Endodermal cell (in vitro differentiated cells): ENCODE data around the gene UCHL3. TPM values are rescaled to one million over a fixed set of nuclear protein-coding genes. Genes with fewer than 3 reads are reported as not detected.

Experiments used
- DNase-seq: peaks from one replicate; pipeline ENCODE4 v3.0.0-alpha.2; 2017
- H3K27ac ChIP-seq: 2 replicates; pipeline ENCODE4 v1.5.1; 2013; ENCODE audit warnings: mild to moderate bottlenecking, low read depth, low read length, moderate library complexity
- H3K27me3 ChIP-seq: 2 replicates; pipeline ENCODE4 v1.6.1; 2013; ENCODE audit warnings: mild to moderate bottlenecking, low read length, moderate library complexity; ENCODE audit not compliant: insufficient read depth, control insufficient read depth, poor library complexity, severe bottlenecking
- H3K36me3 ChIP-seq: 2 replicates; pipeline ENCODE4 v1.7.0; 2013; ENCODE audit warnings: mild to moderate bottlenecking, low read length, moderate library complexity; ENCODE audit not compliant: control insufficient read depth, insufficient read depth
- H3K4me1 ChIP-seq: one replicate; pipeline ENCODE4 v1.7.0; 2013; ENCODE audit warnings: low read length; ENCODE audit not compliant: control insufficient read depth, insufficient read depth
- H3K4me3 ChIP-seq: 2 replicates; pipeline ENCODE4 v1.5.1; 2013; ENCODE audit warnings: mild to moderate bottlenecking, low read length, moderate library complexity
- H3K9ac ChIP-seq: 2 replicates; pipeline ENCODE4 v1.6.1; 2013; ENCODE audit warnings: mild to moderate bottlenecking, low read length, moderate library complexity; ENCODE audit not compliant: poor library complexity, severe bottlenecking; ENCODE audit errors: extremely low read depth
- H3K9me3 ChIP-seq: 2 replicates; pipeline ENCODE4 v1.6.1; 2013; ENCODE audit warnings: mild to moderate bottlenecking, low read length, moderate library complexity; ENCODE audit not compliant: control insufficient read depth
- H3K27ac Mint-ChIP-seq: 2 replicates; pipeline ENCODE4 v1.8.0; 2020; ENCODE audit warnings: mixed read lengths
- H3K27me3 Mint-ChIP-seq: 2 replicates; pipeline ENCODE4 v1.8.0; 2021; ENCODE audit warnings: mild to moderate bottlenecking, mixed read lengths; ENCODE audit not compliant: insufficient read depth
- H3K36me3 Mint-ChIP-seq: 2 replicates; pipeline ENCODE4 v1.8.0; 2020; ENCODE audit warnings: low read depth, mixed read lengths
- H3K4me1 Mint-ChIP-seq: 2 replicates; pipeline ENCODE4 v1.8.0; 2020; ENCODE audit warnings: mixed read lengths
- H3K4me3 Mint-ChIP-seq: 2 replicates; pipeline ENCODE4 v1.8.0; 2020; ENCODE audit warnings: mild to moderate bottlenecking, moderate library complexity, mixed read lengths
- H3K9me3 Mint-ChIP-seq: 2 replicates; pipeline ENCODE4 v1.8.0; 2020; ENCODE audit warnings: mild to moderate bottlenecking, mixed read lengths
- CTCF ChIP-seq: fragments of 200-600 bp; sonication (generic); conservative IDR thresholded peaks from 2 replicates; pipeline ENCODE4 v1.5.0; 2021; ENCODE audit warnings: antibody characterized with exemption, mild to moderate bottlenecking
- whole genome bisulfite sequencing, 2 experiments: methylation state at CpG; one replicate each; pipeline versions ENCODE4 v1.1.5 to v1.1.7; 2013; ENCODE audit warnings: missing lambda C conversion rate in 2 of 2, mixed read lengths in 1 of 2; ENCODE audit not compliant: insufficient coverage in 1 of 2, insufficient read length in 1 of 2; 5-methylcytosine and 5-hydroxymethylcytosine counted together
- long read RNA-seq, 4 experiments: library from polyadenylated mRNA in 2 of 4; library from RNA in 1 of 4; library from capped mRNA in 1 of 4; stranded (forward) in 3 of 4; unstranded in 1 of 4; transcript quantifications; one replicate each; pipeline ENCODE4 v2.0.0, GENCODE V29; 2020 to 2021; ENCODE audit warnings: inconsistent platforms in 1 of 4
- polyA plus RNA-seq, 2 experiments: library from polyadenylated mRNA; stranded (reverse); fragments of 50-300 nt; gene quantifications; one replicate each; pipeline ENCODE4 v1.2.3, GENCODE V29; 2013
- total RNA-seq, 2 donors: library from RNA; stranded (reverse); fragmentation: NEBNext Ultra II Directional in 1 of 2; extraction: Animal tissue kit (Norgen Biotek cat#: 25700) in 1 of 2; gene quantifications; 2 replicates in 1 of 2; 3 replicates in 1 of 2; pipeline ENCODE4 v1.2.1, GENCODE V29; 2021

Gene UCHL3
- 10 to 100 TPM; 27.6 to 30.6 TPM for total RNA-seq
- polyA plus RNA-seq (2013, experiment 1 of 2), result 30.6 TPM
- 30.3 TPM for polyA plus RNA-seq (2013, experiment 2 of 2)
- long read RNA-seq, experiment 1, partial matches to known transcripts, result 3 of 22 reads
- long read RNA-seq, experiment 1, other reads (novel, unspliced or antisense), result 19 of 22 reads
- long read RNA-seq, experiment 2, transcript UCHL3-206 (8 exons, 1,050 nt), result major isoform, 7 of 16 reads
- long read RNA-seq, experiment 2, partial matches to known transcripts, result 6 of 16 reads
- long read RNA-seq, experiment 2, other reads (novel, unspliced or antisense), result 3 of 16 reads
- long read RNA-seq, experiment 3, transcript UCHL3-206 (8 exons, 1,050 nt), result major isoform, 11 of 17 reads
- long read RNA-seq, experiment 3, partial matches to known transcripts, result 6 of 17 reads
- long read RNA-seq, experiment 3, other reads (novel, unspliced or antisense), result 0 of 17 reads
- long read RNA-seq, experiment 4, transcript UCHL3-206 (8 exons, 1,050 nt), result major isoform, 21 of 37 reads
- long read RNA-seq, experiment 4, partial matches to known transcripts, result 10 of 37 reads
- long read RNA-seq, experiment 4, other reads (novel, unspliced or antisense), result 6 of 37 reads

GRCh38 chr13:75549262-75550158, at the start of gene UCHL3:
TSS of gene UCHL3 (plus strand) at chr13:75549791. CDS start at chr13:75549821, 30 bp downstream.
- H3K9me3 Mint-ChIP-seq, result no peaks in the 10 kb centered on the region
- Histone ChIP-seq H3K36me3 (peaks cover 10% of the 10 kb centered on the region), H3K4me3 (peak within 1 kb of the TSS; percentile 95), H3K9ac (peak within 1 kb of the TSS; percentile 84), H3K4me1 (no peaks in the 10 kb centered on the region), H3K9me3 (no peaks in the 10 kb centered on the region), H3K27me3 (no peaks in the 10 kb centered on the region), H3K27ac (peak within 1 kb of the TSS; percentile 94)
- H3K4me3 Mint-ChIP-seq, result peak within 1 kb of the TSS; percentile 89
- H3K4me1 Mint-ChIP-seq, result peaks cover 8% of the 10 kb centered on the region
- H3K27me3 Mint-ChIP-seq, result peaks cover 4% of the 10 kb centered on the region
- H3K36me3 Mint-ChIP-seq, result peaks cover 3% of the 10 kb centered on the region
- peak; percentile 93 for TF ChIP-seq CTCF
- DNase-seq, result peak; percentile 99
- H3K27ac Mint-ChIP-seq, result peak within 1 kb of the TSS; percentile 99
- 0 to 1% methylated on average over 38 to 74 of the region's 74 CpGs for WGBS, 2 experiments

GRCh38 chr13:75505327-75505726, 44.3 kb upstream of the UCHL3 start:
- Mint-ChIP-seq H3K9me3 (no peaks in the 10 kb centered on the region), H3K4me1 (no peaks in the 10 kb centered on the region), H3K4me3 (no peak overlapping the region), H3K27ac (no peak overlapping the region), H3K27me3 (no peaks in the 10 kb centered on the region), H3K36me3 (no peaks in the 10 kb centered on the region)
- no peaks in the 10 kb centered on the region for H3K27me3 ChIP-seq
- no peak for TF ChIP-seq CTCF
- no peaks in the 10 kb centered on the region for H3K9me3 ChIP-seq
- H3K9ac ChIP-seq, result no peak overlapping the region
- no peak for DNase-seq
- 73 to 87% methylated on average over 2 to 3 of the region's 3 CpGs for WGBS, 2 experiments
- no peak overlapping the region for H3K4me3 ChIP-seq
- H3K36me3 ChIP-seq, result no peaks in the 10 kb centered on the region
- no peak overlapping the region for H3K27ac ChIP-seq
- H3K4me1 ChIP-seq, result no peaks in the 10 kb centered on the region

- H3K36me3 Mint-ChIP-seq, result no peaks in the 10 kb centered on the region
- no peak overlapping the region for H3K27ac Mint-ChIP-seq
- Histone ChIP-seq H3K4me3 (no peak overlapping the region), H3K9me3 (no peaks in the 10 kb centered on the region), H3K36me3 (no peaks in the 10 kb centered on the region), H3K4me1 (no peaks in the 10 kb centered on the region), H3K9ac (no peak overlapping the region), H3K27ac (no peak overlapping the region), H3K27me3 (no peaks in the 10 kb centered on the region)
- H3K27me3 Mint-ChIP-seq, result no peaks in the 10 kb centered on the region
- no peak overlapping the region for H3K4me3 Mint-ChIP-seq
- no peak for DNase-seq
- H3K9me3 Mint-ChIP-seq, result no peaks in the 10 kb centered on the region
- H3K4me1 Mint-ChIP-seq, result no peaks in the 10 kb centered on the region
- TF ChIP-seq CTCF, result no peak
- WGBS, 2 experiments, result 97 to 100% methylated on average over 1 of the region's 1 CpG
Observed at GRCh38 chr13:75506018-75506417, 43.6 kb upstream of the UCHL3 start.
